Natural killer cell (primary cell): ENCODE measurements around the gene SLC38A5. TPM values are rescaled to one million over a fixed set of nuclear protein-coding genes. Genes with fewer than 3 reads are reported as not detected.
A peak's percentile ranks its signal among the peaks of the same experiment; 100 is the strongest.

Experiments
- ATAC-seq, 3 donors: fragments of 150-1000 bp in 2 of 3; fragments of 200-7000 bp in 1 of 3; cut with Tn5 transposase; 1 replicate in 1 of 3; 2 replicates in 2 of 3; pipeline ENCODE4 v1.10.0; 2021; ENCODE audit warnings: mild to moderate bottlenecking in 2 of 3, moderate library complexity in 2 of 3
- DNase-seq, 2 donors: peaks; one replicate each; pipeline versions ENCODE4 v3.0.0 to v3.0.0-alpha.2; 2013 to 2021; ENCODE audit warnings: mixed read lengths in 1 of 2
- H3K27ac ChIP-seq: one replicate; pipeline ENCODE4 v1.5.1; 2013; ENCODE audit warnings: mild to moderate bottlenecking, low read length
- H3K27me3 ChIP-seq: one replicate; pipeline ENCODE4 v1.6.1; 2013; ENCODE audit warnings: low read length; ENCODE audit not compliant: control insufficient read depth, insufficient read depth
- H3K36me3 ChIP-seq: one replicate; pipeline ENCODE4 v1.6.1; 2013; ENCODE audit warnings: low read length; ENCODE audit not compliant: control insufficient read depth, insufficient read depth
- H3K4me1 ChIP-seq: one replicate; pipeline ENCODE4 v1.6.1; 2013; ENCODE audit warnings: low read length; ENCODE audit not compliant: control insufficient read depth, insufficient read depth
- H3K4me3 ChIP-seq: one replicate; pipeline ENCODE4 v1.5.1; 2013; ENCODE audit warnings: low read length
- H3K9me3 ChIP-seq: one replicate; pipeline ENCODE4 v1.6.1; 2013; ENCODE audit warnings: low read length; ENCODE audit not compliant: control insufficient read depth, insufficient read depth
- H3K27ac Mint-ChIP-seq, 2 donors: one replicate each; pipeline ENCODE4 v1.8.0; 2022; ENCODE audit warnings: mild to moderate bottlenecking in 2 of 2, mixed read lengths in 2 of 2, moderate library complexity in 1 of 2
- H3K27me3 Mint-ChIP-seq, 2 donors: one replicate each; pipeline ENCODE4 v1.8.0; 2022; ENCODE audit warnings: low read depth in 2 of 2, mixed read lengths in 2 of 2
- H3K36me3 Mint-ChIP-seq: one replicate; pipeline ENCODE4 v1.8.0; 2022; ENCODE audit warnings: mixed read lengths
- H3K4me1 Mint-ChIP-seq, 2 donors: one replicate each; pipeline ENCODE4 v1.8.0; 2022; ENCODE audit warnings: mixed read lengths in 2 of 2
- H3K4me3 Mint-ChIP-seq: one replicate; pipeline ENCODE4 v1.8.0; 2022; ENCODE audit warnings: mild to moderate bottlenecking, moderate library complexity, mixed read lengths
- H3K9me3 Mint-ChIP-seq, 2 donors: one replicate each; pipeline ENCODE4 v1.8.0; 2022; ENCODE audit warnings: mixed read lengths in 2 of 2
- WGBS: methylation state at CpG from one replicate; pipeline ENCODE4 v1.1.7; 2013; ENCODE audit warnings: missing lambda C conversion rate; ENCODE audit not compliant: insufficient coverage; 5-methylcytosine and 5-hydroxymethylcytosine counted together
- intact Hi-C: fragments of 100-400 bp; cut with micrococcal nuclease; formaldehyde crosslinking; loops from one replicate; pipeline ENCODE4 v1.14.2; 2022
- total RNA-seq, 4 donors: library from RNA; stranded (reverse); fragments of 120-200 nt in 1 of 4; gene quantifications; one replicate each; pipeline versions ENCODE4 v1.2.3 to v1.2.4, GENCODE V29; 2013 to 2022
- TF ChIP-seq, protein P1 (sequence below): fragments of 200-600 bp; IDR thresholded peaks from one replicate; pipeline ENCODE4 v1.8.0; 2022; ENCODE audit warnings: antibody characterized with exemption

SLC38A5 gene
- total RNA-seq, 3 donors from 2014 or later (not counting 1 experiment from before 2014, with no cell fraction given): 20.3 to 25.1 (median 24.7) TPM

DNA sequence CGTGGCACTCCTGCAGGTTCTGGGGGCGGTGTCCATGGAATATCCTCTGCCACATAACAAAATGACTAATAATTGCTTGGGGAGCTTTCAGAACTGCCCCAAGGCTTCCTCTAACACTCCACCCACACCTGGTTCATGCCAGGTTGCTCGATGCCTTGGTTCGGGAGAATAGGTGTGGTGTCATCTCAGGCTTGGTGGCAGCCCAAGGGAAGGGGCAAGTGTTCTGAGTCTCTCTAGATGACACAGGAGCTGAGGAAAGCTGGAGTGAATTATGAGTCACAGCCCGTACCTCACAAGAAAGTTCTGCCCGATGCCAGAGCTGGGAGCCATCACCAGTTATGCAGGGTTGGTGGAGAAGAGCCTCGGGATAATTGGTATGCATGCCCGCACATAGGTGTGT is 20.6 kb upstream of the SLC38A5 start:
- intact Hi-C loops: no loop called here
- TF ChIP-seq, protein P1, sequence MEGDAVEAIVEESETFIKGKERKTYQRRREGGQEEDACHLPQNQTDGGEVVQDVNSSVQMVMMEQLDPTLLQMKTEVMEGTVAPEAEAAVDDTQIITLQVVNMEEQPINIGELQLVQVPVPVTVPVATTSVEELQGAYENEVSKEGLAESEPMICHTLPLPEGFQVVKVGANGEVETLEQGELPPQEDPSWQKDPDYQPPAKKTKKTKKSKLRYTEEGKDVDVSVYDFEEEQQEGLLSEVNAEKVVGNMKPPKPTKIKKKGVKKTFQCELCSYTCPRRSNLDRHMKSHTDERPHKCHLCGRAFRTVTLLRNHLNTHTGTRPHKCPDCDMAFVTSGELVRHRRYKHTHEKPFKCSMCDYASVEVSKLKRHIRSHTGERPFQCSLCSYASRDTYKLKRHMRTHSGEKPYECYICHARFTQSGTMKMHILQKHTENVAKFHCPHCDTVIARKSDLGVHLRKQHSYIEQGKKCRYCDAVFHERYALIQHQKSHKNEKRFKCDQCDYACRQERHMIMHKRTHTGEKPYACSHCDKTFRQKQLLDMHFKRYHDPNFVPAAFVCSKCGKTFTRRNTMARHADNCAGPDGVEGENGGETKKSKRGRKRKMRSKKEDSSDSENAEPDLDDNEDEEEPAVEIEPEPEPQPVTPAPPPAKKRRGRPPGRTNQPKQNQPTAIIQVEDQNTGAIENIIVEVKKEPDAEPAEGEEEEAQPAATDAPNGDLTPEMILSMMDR: no peak
- WGBS: 91% methylated on average over 8 of the region's 8 CpGs

DNA sequence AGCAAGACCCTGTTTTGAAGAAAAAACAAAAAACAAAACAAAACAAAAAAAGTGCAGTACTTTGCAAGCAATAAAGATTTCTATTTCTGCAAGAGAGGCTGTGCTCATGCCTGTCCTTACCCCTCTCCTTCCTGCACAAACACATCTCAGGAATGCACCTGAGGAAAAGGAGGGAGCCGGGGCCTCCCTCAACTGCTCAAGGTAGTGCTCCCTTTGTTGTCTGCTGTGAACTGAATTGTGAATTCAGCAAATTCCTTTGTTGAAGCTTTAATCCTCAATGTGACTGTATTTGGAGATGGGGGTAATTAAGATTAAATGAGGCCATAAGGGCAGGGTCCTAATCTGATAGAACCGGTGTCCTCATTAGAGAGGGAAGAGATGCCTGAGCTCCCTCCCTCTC is 19.8 kb upstream of the SLC38A5 start:
- Mint-ChIP-seq H3K4me1 (peaks cover 18 to 20% of the 10 kb centered on the region in 2 donors), H3K27me3 (no peaks in the 10 kb centered on the region), H3K4me3 (no peak overlapping the region), H3K36me3 (no peaks in the 10 kb centered on the region), H3K27ac (no peak overlapping the region), H3K9me3 (no peaks in the 10 kb centered on the region)
- Histone ChIP-seq H3K9me3 (no peaks in the 10 kb centered on the region), H3K27me3 (no peaks in the 10 kb centered on the region), H3K36me3 (no peaks in the 10 kb centered on the region), H3K4me1 (peaks cover 20% of the 10 kb centered on the region), H3K27ac (no peak overlapping the region), H3K4me3 (no peak overlapping the region)
- WGBS: 100% methylated on average over 2 of the region's 2 CpGs
- intact Hi-C loops: no loop called here
- TF ChIP-seq, protein P1: no peak
- ATAC-seq: no peak
- no peak for DNase-seq

More for the DNA sequence above, 20.6 kb upstream of the SLC38A5 start:
- Histone ChIP-seq H3K36me3 (no peaks in the 10 kb centered on the region), H3K27ac (no peak overlapping the region), H3K4me3 (no peak overlapping the region), H3K9me3 (no peaks in the 10 kb centered on the region), H3K27me3 (no peaks in the 10 kb centered on the region), H3K4me1 (peaks cover 20% of the 10 kb centered on the region)
- Mint-ChIP-seq H3K27ac (no peak overlapping the region), H3K4me1 (peaks cover 18 to 20% of the 10 kb centered on the region in 2 donors), H3K9me3 (no peaks in the 10 kb centered on the region), H3K4me3 (no peak overlapping the region), H3K36me3 (no peaks in the 10 kb centered on the region), H3K27me3 (no peaks in the 10 kb centered on the region)
- DNase-seq (no peak), ATAC-seq (no peak)

DNA sequence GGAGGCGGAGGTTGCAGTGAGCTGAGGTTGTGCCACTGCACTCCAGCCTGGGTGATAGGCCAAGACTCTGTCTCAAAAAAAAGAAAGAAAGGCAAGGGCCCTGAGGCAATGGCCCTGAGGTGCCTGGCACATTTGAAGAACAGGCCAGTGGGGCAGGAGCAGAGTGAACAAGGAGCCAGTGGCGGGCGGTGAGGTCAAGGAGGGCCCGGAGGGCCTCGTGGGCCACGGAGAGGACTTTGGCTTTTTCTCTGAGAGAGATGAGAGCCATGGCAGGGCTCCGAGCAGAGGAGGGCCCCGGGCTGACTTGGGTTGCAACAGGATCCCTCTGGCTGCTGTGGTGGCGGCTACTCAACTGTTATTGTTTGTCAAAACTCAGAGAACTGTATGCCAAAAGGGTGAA is 19.2 kb upstream of the SLC38A5 start:
- H3K27ac ChIP-seq: no peak overlapping the region
- no peak overlapping the region for H3K4me3 ChIP-seq
- ATAC-seq (no peak), DNase-seq (no peak)
- H3K4me1 ChIP-seq: peaks cover 20% of the 10 kb centered on the region
- H3K9me3 Mint-ChIP-seq: no peaks in the 10 kb centered on the region
- H3K27me3 ChIP-seq: no peaks in the 10 kb centered on the region
- no peaks in the 10 kb centered on the region for H3K36me3 ChIP-seq
- TF ChIP-seq, protein P1: no peak
- H3K4me1 Mint-ChIP-seq: peaks cover 18 to 20% of the 10 kb centered on the region in 2 donors
- intact Hi-C loops: no loop called here
- no peaks in the 10 kb centered on the region for H3K9me3 ChIP-seq
- no peak overlapping the region for H3K4me3 Mint-ChIP-seq
- no peak overlapping the region for H3K27ac Mint-ChIP-seq
- no peaks in the 10 kb centered on the region for H3K27me3 Mint-ChIP-seq
- WGBS: 90% methylated on average over 8 of the region's 9 CpGs
- H3K36me3 Mint-ChIP-seq: no peaks in the 10 kb centered on the region

DNA sequence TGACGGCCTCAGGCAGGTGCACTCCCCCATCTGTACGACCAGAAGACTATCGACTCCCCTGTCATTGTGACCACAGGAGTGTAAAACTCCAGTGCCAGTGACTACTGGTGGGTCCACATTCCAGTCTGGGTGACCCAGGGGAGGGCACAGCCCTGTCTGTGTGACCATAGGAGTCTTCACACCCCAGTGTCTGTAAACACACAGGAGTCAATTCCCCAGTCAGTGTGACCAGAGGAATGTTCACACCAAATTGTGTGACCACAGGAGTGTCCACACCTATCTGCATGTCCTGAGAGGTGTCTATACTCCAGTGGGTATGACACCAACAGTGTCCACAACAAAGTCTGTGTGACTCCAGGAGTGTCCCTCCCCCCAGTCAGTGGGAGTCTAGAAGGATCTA is 18.0 kb upstream of the SLC38A5 start:
- Histone ChIP-seq H3K9me3 (no peaks in the 10 kb centered on the region), H3K4me1 (peaks cover 20% of the 10 kb centered on the region), H3K27me3 (no peaks in the 10 kb centered on the region), H3K36me3 (peaks cover 4% of the 10 kb centered on the region), H3K4me3 (no peak overlapping the region), H3K27ac (peak overlapping the region; percentile 74)
- H3K9me3 Mint-ChIP-seq: no peaks in the 10 kb centered on the region
- no peaks in the 10 kb centered on the region for H3K27me3 Mint-ChIP-seq
- no peak for DNase-seq
- TF ChIP-seq, protein P1: no peak
- H3K4me1 Mint-ChIP-seq: peaks cover 18 to 20% of the 10 kb centered on the region in 2 donors
- ATAC-seq: peak in 1 of 3 donors; percentile 32
- intact Hi-C loops: no loop called here
- H3K36me3 Mint-ChIP-seq: no peaks in the 10 kb centered on the region
- H3K4me3 Mint-ChIP-seq: no peak overlapping the region
- H3K27ac Mint-ChIP-seq: peak overlapping the region; percentile 81 to 86
- WGBS: 84% methylated on average over 3 of the region's 3 CpGs
